HG02852 (cell line): ENCODE data around the gene DCTPP1.
"Not testable (repeated sequence)": the region's sequence is repeated elsewhere in the genome, so short reads cannot be mapped to it uniquely, and the experiment has no call there.

Experiments
- ATAC-seq: cut with Tn5 transposase; IDR thresholded peaks from one replicate; pipeline ENCODE4 v1.9.1; 2021; ENCODE audit warnings: mild to moderate bottlenecking, moderate library complexity; ENCODE audit not compliant: unreplicated experiment

DCTPP1 gene

DNA sequence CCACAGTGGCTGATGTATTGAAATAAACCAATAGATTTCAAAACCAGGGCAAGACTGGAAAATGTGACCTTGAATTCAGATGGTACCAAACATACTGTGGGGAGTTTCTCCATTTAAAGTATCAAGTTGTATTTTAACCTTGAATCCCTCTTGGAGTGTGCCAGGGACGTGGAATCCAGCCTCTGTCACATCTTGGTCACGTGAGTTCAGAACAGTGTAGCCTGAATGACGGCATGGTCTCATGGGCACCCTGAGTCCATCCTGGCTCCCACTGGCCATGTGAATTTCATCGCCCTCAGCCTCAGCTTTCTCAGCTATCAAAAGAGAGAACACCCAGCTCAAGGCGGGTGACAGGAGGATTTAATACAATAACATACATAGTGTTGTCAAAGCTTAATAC is 15.7 kb downstream of the DCTPP1 start:
- no peak for ATAC-seq

- no peak for ATAC-seq
Measured at GRCh38 chr16:30413112-30413806, 16.6 kb downstream of the DCTPP1 start.

DNA sequence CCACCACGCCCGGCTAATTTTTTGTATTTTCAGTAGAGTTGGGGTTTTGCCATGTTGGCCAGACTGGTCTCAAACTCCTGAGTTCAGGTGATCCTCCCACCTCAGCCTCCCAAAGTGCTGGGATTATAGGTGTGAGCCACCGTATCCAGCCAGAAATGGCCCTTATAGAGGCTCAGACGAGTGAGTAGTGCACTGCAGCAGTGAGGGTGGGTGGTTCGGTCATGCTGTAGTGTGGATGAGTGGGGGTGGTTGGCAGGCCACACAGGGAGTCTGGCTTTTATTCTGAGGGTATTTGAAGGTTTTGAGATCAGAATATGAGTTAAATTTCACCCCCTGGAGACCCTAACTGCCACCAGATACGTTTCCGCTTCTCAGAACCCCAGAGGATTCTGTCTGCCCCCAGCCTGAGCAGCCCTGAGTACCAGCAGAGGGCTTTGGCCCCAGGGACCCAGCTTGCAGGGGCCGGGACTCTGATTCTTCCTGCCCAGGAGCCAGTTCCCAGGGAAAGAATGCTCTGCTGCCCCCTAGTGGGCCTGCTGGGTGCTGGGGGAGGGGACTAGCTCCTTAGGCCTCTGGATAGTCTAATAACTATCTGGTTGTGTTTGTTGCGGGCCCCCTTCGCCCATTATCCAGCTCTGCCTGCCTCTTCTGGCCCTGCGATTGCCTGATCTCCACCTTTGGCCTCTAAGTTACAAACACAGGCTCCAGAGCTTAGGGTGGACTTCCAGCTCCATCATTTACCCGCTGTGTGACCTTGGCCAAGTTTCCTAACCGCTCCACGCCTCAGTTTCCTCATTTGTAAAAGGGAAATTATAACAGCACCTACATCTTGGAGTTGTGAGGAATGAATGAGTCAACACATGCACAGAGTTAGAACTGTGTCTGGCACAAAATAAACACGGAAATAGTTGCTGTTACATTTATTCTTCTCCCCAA is 20.4 kb downstream of the DCTPP1 start:
- no peak for ATAC-seq

GRCh38 chr16:30407804-30408534 is 21.9 kb downstream of the DCTPP1 start:
- no peak for ATAC-seq

GRCh38 chr16:30407102-30407803 is 22.6 kb downstream of the DCTPP1 start, which contains the start of gene ZNF771:
Gene ZNF771 (plus strand): TSS chr16:30407606. CDS start chr16:30408054, 448 bp downstream.
- peak; percentile 76 for ATAC-seq

- ATAC-seq: peak; percentile 4
Measured at GRCh38 chr16:30406795-30407101, 23.1 kb downstream of the DCTPP1 start.

GRCh38 chr16:30401768-30402425 is 27.9 kb downstream of the DCTPP1 start:
- ATAC-seq: no peak

DNA sequence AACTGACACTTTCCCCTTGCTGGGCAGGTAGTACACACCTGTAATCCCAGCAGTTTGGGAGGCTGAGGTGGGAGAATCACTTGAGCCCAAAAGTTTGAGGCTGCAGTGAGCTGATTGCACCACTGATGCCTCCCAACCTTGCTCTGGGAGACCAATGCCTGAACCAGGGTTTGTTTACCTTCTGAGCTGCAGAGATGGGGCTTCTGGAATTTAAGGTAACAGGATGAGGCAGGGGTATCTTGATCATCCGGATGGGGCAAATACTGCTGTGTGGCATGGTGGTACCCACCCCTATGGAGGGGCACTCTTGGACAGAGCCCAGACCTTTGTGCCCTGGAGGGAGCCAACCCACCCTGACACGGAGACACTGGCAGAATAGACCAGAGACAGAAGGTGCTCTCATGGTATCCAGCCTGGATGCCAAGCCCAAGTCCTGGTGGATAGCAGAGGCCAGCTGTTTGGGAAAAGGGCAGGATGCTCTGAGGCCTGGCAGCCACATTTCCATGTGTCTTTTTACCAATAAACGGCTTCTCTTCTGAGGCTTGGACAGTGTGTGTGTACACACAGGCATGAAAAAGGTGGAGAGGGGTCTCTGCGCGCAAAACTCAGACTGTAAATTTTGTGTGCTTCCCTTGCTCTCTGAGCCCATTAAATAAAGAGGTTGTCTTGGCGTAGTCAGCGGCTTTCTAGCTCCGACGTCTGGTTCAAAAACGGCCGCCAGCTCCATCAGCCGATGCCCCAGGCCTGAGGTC is 30.2 kb downstream of the DCTPP1 start:
- ATAC-seq: peak; percentile 8

DNA sequence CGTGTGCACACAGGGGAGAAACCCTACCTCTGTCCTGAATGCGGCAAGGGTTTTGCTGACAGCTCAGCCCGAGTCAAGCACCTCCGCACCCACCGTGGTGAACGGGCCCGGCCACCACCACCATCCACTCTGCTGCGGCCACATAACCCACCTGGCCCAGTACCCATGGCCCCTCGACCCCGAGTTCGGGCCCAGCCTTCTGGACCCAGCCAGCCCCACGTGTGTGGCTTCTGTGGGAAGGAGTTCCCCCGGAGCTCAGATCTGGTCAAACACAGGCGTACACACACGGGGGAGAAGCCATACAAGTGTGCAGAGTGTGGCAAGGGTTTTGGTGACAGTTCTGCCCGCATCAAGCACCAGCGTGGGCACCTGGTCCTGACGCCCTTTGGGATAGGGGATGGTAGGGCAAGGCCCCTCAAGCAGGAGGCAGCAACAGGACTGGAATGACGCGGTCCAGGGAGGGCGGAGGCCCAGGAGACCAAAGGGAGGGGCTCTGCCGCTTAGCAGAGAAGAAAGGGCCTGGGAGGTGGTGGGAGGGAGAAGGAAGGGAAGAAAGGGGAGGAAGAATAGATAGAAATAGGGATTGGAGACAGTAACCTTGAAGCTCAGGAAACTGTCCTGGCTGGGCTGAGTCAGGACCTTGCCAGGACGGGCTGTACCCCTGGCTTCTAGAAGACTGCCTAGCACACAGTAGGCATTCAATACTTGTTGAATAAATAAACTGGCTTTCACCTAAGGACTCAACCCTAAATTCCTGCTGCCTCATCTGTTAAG is 31.0 kb downstream of the DCTPP1 start:
- no peak for ATAC-seq

DNA sequence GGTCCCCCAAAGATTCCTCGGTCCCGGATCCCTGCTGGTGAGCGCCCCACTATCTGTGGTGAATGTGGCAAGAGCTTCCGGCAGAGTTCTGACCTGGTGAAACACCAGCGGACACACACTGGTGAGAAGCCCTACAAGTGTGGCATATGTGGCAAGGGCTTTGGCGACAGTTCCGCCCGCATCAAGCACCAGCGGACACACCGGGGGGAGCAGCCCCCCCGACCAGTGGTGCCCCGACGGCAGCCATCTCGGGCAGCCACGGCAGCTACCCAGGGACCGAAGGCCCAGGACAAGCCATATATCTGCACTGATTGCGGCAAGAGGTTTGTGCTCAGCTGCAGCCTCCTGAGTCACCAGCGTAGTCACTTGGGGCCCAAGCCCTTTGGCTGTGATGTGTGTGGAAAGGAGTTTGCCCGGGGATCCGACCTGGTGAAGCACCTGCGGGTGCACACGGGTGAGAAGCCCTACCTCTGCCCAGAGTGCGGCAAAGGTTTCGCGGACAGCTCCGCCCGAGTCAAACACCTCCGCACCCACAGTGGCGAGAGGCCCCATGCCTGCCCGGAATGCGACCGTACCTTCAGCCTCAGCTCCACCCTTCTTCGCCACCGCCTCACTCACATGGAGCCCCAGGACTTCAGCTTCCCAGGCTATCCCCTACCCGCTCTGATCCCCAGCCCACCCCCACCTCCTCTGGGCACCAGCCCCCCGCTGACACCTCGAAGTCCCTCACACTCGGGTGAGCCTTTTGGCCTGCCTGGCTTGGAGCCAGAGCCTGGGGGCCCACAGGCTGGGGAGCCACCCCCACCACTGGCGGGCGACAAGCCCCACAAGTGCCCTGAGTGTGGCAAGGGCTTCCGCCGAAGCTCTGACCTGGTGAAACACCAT is 31.8 kb downstream of the DCTPP1 start:
- no peak for ATAC-seq

GRCh38 chr16:30397056-30397455 is 32.8 kb downstream of the DCTPP1 start:
- ATAC-seq: no peak

DNA sequence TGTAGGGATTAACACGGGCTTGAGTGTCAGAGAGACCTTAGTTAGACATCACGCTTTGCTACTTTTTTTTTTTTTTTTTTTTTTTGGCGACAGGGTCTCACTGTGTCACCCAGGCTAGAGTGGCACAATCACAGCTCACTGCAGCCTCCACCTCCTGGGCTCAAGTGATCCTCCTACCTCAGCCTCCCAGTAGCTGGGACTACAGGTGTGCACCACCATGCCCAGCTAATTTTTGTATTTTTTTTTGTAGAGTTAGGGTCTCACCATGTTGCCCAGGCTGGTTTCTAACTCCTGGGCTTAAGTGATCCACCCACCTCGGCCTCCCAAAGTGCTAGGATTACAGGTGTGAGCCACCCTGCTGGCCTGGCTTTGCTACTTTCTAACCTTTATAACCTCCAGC is 33.2 kb downstream of the DCTPP1 start:
- not testable (repeated sequence) for ATAC-seq

GRCh38 chr16:30395992-30396585 is 33.7 kb downstream of the DCTPP1 start:
- ATAC-seq: peak; percentile 13

DNA sequence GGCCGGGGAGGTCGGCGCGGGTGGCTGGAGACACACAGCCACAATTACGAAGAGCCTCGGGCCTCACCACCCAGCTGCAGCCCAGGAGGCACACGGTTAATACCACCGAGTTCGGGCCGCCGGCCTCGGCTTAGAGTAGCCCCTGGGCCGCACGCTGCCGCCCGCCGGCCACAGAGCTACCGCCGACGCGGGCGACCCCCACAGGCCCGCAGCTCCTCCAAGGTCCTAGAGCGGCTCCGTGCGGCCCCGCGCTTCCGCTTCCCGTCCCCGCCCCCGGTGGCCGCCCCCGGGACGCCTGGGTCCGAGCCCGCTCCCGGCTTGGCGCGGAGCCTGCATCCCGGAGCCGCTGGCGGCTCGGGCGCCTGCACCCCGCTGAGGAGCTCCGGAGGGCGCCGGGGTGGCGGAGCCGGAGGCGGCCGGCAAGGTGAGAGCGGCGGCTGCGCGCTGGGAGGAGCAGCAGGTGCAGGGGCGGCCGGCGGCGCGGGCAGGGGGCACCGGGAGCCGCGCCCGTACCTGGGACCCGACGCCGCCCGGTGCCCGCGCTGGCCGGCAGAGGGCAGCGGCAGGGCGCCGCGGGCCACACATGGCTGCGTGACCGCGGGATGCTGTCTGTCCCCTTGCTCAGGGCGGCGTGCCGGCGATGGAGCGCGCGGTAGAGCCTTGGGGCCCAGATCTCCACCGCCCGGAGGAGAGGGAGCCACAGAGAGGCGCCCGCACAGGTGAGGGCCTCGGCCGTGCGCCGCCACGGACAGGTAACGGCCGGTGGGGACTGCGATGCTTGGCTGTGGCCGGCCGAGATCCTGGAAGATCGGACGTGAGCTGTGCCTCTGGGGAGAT is 34.5 kb downstream of the DCTPP1 start, which contains the start of gene ZNF48:
TSS of gene ZNF48 (plus strand) at position 266 of the 837 bp plus-strand sequence. CDS start at position 641, 375 bp downstream.
- peak; percentile 62 for ATAC-seq

DNA sequence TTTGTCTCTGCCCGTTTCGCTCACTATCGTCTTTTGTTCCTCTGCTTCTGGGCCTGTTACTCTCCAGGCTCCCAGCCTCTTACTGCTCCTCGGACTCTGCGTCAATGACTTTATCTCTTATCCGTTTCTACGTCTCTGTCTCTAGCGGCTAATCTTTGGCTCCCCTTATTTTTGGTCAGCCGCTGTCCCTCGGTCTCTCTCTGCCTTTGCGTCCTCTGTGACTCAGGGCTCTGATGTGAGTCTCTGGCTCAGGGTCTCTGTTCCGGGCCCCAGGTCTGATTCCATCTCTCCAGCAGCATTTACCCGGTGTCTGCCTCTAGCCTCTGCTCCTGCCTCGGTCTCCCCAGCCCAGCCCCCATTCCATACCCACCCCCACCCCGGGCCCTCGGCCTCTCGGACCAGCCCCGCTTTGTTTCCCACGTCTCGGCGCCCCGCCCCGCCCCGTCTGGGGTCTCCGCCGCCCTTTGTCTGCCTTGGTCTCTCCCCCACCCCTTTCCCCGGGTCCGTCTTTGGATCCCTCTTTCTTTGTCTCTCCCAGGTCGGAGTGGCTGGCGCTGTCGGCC is 35.2 kb downstream of the DCTPP1 start:
- no peak for ATAC-seq

DNA sequence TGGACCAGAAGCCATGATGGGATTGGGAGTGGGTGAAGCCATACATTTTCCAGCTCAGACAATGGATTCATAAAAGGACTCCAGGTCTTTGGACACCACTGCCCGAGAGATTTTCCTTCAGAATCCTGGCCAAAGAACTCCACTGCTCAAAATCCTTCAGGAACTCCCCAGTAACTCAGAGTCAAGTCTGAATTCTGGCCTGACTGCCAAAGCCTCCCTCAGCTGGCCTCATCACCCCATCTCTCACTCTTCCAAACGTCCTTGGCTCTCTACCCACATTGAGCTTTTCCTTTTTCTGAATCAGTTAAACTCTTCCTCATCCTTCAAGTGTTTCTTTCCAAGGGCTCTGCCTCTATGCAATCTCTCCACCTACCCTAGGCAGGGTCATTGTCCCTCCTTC is 46.3 kb downstream of the DCTPP1 start:
- no peak for ATAC-seq
